GM19467 (cell line): ENCODE data around the gene LRRC8E.
"Not testable (repeated sequence)": the region's sequence is repeated elsewhere in the genome, so short reads cannot be mapped to it uniquely, and the experiment has no call there.

Experiments
- ATAC-seq: cut with Tn5 transposase; IDR thresholded peaks from one replicate; pipeline ENCODE4 v1.9.1; 2021; ENCODE audit warnings: mild to moderate bottlenecking, moderate library complexity; ENCODE audit not compliant: unreplicated experiment

Gene LRRC8E

DNA sequence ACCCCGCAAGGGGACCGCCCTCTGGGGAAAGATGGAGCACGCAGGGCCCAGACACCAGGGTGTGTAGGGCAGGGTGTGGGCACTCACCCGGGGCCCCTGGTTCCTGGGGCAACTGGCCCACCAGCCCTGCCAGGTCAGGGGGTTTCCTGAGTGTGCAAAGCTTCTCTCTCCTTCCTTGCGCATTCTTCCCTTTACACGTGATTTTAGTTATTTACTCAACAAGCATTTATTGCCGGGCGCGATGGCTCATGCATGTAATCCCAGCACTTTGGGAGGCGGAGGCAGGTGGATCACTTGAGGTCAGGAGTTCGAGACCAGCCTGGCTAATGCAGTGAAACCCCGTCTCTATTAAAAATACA lies 34.6 kb upstream of the LRRC8E start:
- ATAC-seq: no peak

DNA sequence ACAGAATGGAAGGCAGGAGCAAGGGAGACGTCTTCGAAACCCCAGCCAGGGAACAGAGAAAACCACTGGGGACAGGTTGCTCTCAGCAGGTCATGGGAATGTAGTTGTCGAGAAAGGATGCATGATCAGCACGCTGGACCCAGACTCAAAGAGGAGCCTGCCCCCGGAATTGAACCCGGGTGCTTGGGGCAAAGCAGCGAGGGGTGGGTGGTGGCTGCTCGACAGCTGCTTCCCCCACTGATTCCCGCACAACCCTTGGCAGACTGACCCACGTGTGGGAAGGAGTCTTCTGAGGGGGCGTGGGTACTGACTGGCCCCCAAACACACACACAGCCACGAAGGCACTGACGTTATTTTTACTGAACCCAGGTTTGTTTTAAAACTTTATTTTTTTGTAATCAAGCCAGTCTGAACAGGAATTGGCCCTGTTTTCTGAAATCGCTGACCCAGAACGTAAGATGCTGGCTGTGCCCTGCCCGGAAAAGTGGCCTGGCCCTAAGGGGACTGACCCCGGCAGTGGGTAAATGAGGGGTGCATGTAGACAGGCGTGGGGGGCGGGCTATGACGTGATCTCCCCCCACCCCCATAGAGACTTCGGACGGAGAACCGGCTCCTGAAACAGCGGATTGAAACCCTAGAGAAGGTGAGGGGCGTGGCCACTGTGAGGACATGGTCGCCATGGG lies 32.7 kb upstream of the LRRC8E start:
- ATAC-seq: no peak

DNA sequence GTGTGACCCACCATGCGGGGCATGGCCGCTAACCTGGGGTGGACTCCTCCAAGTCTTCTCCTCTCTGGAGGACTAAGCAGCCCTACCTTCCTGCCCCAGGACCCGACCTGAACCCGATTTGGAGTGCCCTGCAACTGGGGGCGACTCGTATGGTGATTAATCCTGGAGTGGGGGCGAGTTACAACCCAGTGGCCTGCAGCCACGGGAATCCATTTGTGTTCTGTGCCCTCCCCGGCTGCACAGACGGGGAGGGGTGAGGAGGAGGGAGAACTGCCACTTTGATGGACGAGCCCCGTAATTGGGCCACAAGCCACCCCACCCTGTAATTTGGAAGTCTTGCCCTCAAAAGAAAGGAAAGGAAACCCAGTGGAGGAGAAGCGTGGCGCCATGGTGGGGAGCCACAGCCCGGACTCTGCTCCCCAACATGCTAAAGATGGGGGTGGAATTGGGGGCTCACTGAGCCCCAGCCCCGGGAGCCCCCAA lies 32.2 kb upstream of the LRRC8E start:
- ATAC-seq: no peak

DNA sequence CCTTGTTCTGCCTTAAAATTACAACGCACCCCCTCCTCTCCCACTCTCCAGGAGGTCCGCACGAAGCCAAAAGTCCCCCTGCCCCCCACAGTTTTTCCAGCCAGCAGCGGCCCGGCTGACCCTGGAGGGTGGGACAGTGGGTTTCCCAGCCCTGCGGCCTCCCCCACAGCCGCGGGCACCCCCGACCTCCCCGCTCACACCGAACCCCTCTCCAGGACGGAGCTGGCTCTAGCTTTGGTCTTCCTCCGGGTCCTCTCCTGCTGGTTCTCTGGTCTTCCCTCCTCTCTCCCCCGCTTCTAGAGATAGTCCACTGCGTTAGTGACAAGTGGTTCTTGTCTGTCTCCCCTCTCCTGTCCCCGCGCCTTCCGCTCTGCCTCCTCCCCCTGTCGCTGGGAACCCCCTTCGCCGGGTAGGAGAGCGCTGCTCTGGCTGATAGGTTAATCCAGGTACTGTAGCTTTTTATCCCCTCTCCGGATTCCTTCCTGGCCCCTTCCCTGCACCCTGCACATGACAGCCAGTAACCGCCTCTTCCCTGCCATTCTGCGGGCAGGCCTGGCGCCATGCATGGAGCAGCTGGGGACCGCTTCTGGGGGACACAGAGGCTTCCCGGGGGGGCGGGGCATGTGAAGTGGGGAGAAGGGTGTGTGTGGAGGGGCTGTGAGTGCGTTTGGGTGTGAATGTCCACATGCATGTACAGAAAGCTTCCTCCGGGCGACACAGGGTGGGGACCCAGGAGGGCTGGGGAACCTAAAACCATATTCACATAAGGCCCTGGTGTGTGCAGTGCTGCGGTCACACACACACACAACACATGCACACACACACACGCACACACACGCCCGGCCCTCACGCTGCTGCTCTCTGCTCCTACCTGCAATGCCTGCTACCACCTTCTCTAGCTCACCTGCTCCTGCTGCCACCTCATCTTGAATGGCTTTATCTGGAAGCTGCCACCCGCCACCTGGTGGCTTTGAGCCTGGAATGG lies 31.3 kb upstream of the LRRC8E start:
- ATAC-seq: no peak

DNA sequence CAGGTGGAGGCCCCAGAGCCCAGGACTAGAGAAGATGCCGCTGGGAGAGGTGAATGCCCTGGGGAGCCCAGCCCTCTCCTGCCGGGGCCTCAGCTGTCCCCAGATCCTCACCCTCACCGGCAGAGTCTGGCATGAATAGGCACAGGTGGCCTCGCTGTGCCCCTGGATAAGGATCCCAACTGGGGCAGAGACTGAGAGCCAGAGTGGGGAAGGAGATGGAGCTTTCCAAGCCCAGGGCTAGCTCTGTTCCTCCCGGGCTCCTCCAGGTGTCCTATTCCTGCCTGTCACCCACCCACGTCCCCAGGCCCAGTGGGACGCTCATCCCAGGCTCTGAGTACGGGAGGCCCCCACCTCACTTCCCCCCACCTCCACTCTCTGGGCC lies 30.6 kb upstream of the LRRC8E start:
- no peak for ATAC-seq

DNA sequence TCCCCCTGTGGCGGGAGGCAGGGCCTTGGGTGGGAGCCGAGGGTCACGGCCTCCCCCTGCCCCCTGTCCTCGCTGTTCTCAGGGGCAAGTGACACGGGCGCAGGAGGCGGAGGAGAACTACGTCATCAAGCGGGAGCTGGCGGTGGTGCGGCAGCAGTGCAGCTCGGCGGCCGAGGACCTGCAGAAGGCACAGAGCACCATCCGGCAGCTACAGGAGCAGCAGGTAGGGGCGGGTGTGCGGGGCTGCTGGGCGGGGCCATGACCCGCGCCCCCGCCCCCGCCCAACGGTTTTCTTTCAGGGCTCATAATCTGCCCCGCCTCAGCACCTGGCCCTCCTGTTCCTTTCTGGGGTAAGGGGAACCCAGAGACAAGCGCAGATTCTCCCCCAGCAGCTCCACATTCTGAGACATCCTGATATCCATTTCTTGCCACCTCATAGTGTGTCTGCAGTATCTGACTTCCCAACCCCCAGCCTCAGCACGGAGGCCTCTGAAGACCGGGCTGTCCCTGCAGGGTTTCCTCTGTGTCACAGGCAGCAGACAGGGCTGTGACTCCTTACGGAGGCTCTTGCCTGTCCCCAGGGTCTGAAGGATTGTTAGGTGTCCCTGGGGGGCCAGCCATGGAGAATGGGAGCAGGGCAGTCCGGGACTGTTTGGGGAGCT lies 30.1 kb upstream of the LRRC8E start:
- no peak for ATAC-seq

DNA sequence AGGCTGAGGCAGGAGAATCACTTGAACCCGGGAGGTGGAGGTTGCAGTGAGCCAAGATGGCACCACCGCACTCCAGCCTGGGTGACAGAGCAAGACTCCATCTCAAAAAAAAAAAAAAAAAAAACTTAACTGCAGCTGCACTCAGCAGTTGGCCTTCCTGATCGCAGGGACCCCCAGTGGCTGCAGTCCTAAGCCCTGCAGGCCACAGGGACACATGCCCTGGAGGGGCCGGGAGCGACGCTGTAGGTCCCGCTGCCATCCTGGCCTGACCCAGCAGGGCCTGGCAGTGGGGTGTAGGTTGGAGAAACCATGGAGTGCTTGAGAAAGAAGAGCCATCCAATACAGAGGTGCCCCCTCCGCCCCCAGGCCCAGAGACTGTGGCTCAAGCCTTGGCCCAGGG lies 29.2 kb upstream of the LRRC8E start:
- not testable (repeated sequence) for ATAC-seq

DNA sequence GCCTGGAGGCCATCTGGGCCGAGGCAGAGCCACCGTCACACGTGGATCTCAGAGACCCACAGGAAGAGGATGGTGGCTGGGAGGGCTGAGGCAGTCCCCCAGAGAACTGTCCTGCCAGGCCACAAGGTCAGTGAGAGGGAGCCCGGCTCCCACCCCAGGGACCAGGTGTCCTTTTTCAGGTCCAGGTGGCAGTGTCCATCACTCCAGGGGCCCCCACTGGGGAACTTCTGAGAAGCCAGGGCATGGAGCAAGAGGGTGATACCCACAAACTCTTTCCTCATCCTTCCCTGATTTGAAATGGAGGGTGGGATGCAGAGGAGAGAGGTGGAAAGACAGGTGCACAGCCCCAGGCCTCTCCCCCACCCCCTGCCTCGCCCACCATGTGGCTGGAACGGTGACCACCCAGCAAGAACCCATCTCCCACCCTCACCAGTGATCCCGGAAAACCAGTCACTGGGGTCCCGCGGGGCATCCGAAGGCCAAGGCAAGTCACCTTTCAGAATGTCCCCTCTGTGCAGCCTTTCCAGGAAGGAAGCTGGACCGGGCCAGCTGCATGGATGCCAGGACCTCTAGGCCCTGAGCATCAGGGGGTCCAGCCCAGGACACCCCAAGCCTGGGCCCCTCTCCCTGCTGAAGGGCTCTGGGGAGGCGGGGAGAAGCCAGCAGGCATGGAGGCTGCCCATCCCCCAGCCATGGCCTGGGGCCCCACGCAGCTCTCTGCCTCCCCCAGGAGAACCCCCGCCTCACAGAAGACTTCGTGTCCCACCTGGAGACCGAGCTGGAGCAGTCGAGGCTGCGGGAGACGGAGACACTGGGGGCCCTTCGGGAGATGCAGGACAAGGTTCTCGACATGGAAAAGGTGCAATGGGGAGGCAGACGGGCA lies 28.2 kb upstream of the LRRC8E start:
- ATAC-seq: no peak

DNA sequence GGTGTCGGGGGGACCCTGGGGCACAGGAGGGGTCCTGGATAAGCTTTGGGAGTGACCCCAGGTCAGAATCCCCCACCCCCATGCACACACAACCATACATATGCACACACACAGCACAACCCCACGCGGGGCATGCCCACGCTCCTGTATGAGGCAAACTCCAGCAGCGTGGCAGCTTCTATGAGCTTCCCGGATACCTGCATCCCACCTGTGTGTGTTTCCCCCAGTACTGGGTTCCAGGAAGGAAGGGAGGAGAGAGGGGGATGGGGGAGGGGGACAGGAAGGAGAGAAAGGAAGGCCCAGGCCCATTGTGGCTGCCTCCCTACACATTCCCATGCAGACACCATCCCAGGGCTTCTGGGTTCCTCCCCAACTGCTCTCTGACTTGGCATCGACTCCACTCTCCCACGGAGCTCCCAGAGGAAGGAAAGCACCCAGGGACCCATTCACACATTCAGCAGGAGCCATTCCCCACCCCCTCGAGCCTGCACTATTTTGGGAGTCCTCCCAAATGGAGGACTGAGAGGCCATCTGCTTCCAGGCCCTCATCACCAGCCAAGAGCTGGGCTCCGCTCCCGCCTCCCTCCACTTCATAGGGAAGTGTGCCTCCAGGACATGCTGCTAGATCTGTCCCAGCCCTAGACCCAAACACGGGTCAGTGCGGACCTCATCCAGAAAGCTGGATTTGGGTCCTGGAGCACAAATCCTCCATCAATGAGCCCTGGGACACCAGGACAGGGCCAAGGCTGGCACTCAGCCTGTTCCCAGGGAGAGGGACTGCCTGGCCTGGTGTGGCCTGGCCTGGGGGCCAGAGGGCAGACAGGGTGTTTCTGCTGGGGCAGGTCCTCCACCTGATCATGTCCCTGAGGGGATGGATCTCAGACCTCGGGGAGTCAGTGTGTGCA lies 27.3 kb upstream of the LRRC8E start:
- no peak for ATAC-seq

DNA sequence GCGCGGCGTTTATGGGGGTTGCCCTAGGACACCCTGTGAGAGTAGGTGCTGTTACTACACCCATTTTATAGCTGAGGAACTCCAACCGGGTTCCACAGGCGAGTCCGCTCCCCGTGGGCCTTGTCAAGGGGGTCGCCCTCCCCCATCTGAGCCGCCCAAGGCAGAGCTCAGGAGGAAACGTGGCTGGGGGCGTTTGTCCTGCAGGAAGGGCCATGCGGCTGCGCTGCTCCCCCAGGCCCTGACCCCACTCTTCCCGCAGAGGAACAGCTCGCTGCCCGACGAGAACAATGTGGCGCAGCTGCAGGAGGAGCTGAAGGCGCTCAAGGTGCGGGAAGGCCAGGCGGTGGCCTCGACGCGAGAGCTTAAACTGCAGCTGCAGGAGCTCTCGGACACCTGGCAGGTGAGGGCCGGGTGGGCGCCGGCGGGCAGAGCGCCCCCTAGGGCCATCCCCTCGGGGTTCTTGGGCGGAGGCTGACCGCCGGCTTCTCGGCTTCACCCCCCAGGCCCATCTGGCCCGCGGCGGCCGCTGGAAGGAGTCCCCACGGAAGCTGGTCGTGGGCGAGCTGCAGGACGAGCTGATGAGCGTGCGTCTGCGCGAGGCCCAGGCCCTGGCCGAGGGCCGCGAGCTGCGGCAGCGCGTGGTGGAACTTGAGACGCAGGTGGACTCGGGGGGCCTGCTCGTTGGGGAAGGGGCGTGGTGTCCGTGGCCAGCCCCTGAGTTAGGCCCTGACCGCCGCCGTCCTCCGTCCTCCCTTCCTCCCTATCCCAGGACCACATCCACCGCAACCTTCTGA lies 26.5 kb upstream of the LRRC8E start:
- no peak for ATAC-seq

DNA sequence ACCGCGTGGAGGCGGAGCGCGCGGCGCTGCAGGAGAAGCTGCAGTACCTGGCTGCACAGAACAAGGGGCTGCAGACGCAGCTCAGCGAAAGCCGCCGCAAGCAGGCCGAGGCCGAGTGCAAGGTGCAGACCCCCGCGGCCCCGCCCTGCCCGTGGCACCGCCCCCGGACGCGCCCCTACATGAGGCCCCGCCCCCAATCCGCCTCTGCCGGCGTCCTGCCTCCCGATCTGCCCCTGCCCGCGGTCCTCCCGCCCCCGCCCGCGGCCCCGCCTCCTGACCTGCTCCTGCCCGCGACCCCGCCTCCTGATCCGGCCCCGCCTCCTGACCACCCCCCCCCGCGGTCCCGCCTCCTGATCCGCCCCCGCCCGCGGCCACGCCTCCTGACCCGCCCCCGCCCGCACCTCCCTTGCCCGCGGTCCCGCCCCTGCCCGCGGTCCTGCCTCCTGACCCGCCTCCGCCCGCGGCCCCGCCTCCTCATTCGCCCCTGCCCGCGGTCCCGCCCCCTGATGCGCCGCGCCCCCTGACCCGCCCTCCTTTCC lies 25.8 kb upstream of the LRRC8E start:
- ATAC-seq: no peak

DNA sequence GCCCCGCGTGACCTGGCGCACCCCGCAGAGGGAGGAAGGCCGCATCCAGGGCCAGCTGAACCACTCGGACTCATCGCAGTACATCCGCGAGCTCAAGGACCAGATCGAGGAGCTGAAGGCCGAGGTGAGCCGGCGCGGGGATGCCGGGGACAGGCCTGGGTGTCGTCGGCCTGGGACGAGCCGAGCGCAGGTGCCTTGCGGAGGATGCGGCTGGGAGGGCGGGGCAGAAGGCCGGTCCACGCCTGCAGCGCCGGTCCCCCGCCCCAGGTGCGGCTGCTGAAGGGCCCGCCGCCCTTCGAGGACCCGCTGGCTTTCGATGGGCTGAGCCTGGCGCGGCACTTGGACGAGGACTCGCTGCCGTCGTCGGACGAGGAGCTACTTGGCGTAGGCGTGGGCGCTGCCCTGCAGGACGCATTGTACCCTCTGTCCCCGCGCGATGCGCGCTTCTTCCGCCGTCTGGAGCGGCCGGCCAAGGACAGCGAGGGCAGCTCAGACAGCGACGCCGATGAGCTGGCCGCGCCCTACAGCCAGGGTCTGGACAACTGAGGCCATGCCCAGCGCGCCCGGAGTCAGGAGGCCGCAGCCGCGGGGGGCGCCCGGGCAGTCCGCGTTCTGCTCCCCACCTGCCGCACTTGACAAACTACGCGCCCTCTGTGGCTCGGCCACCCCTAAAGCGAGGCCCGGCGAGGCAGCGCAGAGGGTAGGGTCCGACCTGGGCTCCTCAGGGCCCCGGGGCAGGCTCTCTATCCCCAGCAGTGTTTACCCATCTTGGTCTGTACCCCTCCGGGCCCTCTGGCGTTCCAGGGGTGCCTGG lies 24.9 kb upstream of the LRRC8E start:
- ATAC-seq: no peak

DNA sequence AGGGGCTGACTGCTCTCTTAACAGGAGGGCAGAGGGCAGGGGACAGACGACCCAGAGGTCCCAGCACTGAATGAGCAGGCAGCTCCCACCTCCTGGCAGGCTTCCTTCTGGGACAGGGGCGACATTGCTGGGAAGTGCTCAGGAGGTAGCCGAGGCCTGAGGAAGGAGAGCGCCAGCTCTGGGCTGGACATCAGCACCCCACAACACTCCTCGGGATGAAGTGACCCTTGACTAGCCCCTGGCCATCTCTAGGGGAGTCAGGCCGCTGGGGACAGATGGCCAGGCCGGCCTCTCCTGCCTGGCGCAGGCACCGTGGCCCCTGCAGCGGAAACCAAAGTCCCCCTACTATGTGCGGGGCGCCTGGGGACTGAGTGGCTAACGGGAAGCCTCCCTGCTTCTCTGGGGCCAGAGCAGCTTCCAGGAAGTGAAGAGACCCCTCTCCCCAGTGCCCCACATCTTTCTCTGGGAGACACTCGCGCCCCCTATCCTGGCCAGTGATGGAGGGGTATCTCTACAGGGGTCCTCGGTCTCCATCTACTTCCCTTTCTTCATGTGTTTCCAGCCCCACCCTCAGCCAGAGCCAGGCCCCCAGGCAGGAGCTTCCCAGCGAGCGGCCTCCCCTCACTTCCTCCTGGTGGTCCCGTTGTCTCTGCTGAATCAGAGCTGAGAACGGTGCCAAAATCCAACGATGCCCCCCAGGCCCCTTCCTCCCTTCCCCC lies 24.2 kb upstream of the LRRC8E start:
- ATAC-seq: no peak

DNA sequence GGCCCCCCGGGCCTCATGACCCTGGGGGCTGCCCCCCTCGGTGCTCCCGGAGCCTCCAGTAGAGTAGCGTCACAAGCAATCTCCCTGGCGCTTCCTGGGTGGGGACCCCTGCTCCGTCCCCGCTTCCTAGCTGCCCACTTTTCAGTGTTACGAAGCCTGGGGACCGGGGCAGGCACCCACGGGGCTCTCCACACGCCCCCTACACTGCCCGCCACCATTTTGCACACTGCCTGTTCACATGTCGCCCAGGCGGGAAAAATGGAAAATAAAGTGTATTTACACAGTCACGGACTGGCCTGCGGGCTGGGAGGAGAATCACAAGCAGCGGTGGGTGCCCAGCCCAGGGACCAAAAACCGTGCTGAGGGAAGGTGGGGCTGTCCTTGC lies 23.6 kb upstream of the LRRC8E start:
- no peak for ATAC-seq

DNA sequence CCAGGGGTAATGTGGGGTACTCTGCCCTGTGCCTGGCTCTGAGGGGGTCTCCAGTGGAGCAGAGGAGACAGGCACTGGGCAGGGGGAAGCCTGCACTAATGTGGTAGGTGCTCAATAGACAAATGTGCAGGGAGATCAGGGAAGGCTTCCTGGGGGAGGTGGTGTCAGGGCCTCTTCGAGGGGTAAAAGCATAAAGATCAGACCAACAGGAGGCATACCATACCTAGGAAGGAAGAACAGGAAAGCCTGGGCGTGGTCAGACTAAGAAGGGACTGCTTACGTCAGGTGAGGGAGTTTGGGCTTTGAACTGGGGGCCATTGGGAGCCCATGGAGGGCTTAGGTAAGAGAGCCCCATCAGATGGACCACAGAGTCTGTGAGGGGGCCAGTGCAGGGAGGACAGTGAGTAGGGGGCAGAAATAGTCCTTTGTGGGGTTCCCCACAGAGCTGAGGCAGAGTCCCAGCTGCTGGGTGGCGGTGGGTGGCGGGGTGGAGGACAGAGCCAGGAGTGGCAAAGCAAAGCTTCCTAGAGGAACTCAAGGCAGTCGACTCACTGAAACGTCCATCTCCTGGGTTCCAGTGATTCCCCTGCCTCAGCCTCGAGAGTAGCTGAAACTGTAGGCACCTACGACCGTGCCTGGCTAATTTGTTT lies 22.9 kb upstream of the LRRC8E start:
- no peak for ATAC-seq

DNA sequence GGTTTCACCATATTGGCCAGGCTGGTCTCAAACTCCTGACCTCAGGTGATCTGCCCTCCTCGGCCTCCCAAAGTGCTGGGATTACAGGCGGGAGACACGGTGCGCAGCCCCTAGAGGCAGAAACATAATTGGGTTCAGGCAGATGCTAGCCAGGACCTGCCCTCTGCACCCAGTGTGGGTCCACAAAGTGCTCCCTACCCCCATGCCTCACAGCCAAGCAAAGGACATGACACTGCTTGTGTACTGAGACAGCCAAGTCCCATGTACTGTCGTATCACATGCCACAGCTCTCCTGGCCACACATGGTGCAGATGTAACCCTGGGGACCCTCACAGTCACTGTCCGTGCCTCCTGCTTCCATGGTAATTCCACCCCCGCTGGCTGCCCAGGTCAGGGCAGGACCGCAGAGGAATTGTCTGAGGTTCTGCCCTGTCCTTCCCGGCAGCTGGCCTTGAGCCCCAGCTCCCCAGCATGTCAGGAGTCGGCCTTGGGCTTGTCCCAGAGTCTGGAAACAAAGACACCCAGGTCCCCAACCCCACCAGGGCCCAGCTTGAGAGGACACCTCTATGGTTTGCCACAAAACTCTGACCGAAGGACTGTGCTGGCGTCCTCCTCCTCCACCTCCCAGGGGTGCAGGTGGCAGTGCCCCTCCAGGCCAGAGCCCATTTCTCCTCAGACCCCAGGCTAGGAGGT lies 21.8 kb upstream of the LRRC8E start:
- no peak for ATAC-seq
